ENCODE measurements around the gene JAZF1. TPM values are rescaled to one million over a fixed set of nuclear protein-coding genes. Genes with fewer than 3 reads are reported as not detected.

The JAZF1 gene
- total RNA-seq, 4 donors from 2014 or later, result 1.6 to 8.6 (median 5.3) TPM

DNA sequence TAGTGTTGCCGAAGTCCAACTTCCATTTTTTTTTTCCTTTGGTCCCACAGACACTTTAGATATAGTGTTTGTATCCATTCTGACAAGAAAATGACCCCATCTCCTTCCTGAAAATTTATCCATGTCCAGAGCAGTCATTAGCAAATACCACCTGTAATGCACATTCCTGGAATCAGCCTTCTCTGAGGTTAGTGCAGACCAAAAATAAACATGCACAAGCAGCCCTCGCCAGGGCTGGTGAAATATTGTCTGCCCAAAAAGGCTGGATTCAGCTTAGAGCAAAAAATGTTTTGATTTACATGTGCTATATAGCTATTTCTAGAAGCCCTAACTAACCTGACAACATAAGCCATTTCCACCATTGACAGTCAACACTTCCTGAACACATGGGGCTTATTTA, 294.9 kb downstream of the JAZF1 start:
- Histone ChIP-seq H3K4me1 (no peaks in the 10 kb centered on the region), H3K36me3 (no peaks in the 10 kb centered on the region), H3K4me3 (no peak overlapping the region), H3K27me3 (no peaks in the 10 kb centered on the region), H3K9me3 (no peaks in the 10 kb centered on the region), H3K27ac (no peak overlapping the region)
- in situ Hi-C loops (cut with MboI; ENCODE audit: low sequenced_read_pairs in 4 of 4), result no loop called here
- DNase-seq (no peak), ATAC-seq (no peak)
- intact Hi-C loops (cut with DNase I; ENCODE audit: low total_unique reads), result no loop called here
- TF ChIP-seq, protein P1, sequence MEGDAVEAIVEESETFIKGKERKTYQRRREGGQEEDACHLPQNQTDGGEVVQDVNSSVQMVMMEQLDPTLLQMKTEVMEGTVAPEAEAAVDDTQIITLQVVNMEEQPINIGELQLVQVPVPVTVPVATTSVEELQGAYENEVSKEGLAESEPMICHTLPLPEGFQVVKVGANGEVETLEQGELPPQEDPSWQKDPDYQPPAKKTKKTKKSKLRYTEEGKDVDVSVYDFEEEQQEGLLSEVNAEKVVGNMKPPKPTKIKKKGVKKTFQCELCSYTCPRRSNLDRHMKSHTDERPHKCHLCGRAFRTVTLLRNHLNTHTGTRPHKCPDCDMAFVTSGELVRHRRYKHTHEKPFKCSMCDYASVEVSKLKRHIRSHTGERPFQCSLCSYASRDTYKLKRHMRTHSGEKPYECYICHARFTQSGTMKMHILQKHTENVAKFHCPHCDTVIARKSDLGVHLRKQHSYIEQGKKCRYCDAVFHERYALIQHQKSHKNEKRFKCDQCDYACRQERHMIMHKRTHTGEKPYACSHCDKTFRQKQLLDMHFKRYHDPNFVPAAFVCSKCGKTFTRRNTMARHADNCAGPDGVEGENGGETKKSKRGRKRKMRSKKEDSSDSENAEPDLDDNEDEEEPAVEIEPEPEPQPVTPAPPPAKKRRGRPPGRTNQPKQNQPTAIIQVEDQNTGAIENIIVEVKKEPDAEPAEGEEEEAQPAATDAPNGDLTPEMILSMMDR (IDR thresholded peaks at IDR 0.05 in 4 of 5, conservative IDR thresholded peaks at IDR 0.05 in 1 of 5), result no peak
- no peak for TF ChIP-seq POLR2A (IDR thresholded peaks at IDR 0.05)

DNA sequence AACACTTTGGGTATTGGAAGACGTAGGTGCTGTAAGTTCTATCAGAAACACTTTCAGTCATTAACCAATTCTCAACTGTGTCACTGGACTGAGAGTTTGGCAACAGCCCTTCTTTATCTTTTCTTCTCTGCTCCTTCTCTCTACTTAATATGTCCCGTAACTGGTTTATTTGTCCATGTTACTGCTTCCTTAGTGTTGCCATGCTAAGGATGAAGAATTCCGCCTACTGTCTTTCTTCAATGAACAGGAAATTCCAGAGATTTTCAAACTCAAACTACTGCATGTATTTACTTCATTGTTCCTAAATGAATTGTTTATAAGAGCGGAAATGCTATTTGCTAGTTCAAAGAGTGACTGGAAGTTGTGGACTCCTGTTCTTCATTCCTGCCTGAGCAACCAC, 296.9 kb downstream of the JAZF1 start:
- TF ChIP-seq, protein P1 (IDR thresholded peaks at IDR 0.05 in 4 of 5, conservative IDR thresholded peaks at IDR 0.05 in 1 of 5), result no peak
- no peak for TF ChIP-seq POLR2A (IDR thresholded peaks at IDR 0.05)
- intact Hi-C loops (cut with DNase I; ENCODE audit: low total_unique reads), result no loop called here
- ATAC-seq (no peak), DNase-seq (no peak)
- in situ Hi-C loops (cut with MboI; ENCODE audit: low sequenced_read_pairs in 4 of 4), result no loop called here
- Histone ChIP-seq H3K4me1 (no peaks in the 10 kb centered on the region), H3K27me3 (no peaks in the 10 kb centered on the region), H3K36me3 (no peaks in the 10 kb centered on the region), H3K9me3 (no peaks in the 10 kb centered on the region), H3K4me3 (no peak overlapping the region), H3K27ac (no peak overlapping the region)

DNA sequence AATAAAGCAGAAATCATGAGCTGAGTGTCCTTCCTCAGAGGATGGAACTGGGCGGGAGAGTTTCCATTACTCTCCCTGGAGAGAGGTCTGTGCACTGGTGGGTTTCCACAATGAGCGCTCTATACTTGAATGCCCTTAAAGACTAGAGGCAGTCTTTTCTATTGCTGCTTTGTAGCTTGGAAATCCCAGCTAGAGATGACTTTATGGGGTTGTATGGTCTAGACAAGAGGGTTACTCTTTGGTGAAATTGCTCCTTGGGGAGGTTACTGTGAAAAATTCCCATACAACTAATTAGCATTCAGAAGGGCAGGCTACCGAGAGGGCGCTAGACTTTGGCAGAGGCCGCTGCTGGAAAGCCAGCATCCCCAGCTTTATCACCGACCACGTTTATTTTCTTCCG, 303.8 kb downstream of the JAZF1 start:
- DNase-seq (no peak), ATAC-seq (no peak)
- Histone ChIP-seq H3K4me3 (no peak overlapping the region), H3K4me1 (peaks cover 5 to 11% of the 10 kb centered on the region in 2 donors), H3K36me3 (no peaks in the 10 kb centered on the region), H3K9me3 (no peaks in the 10 kb centered on the region), H3K27ac (no peak overlapping the region), H3K27me3 (no peaks in the 10 kb centered on the region)
- no peak for TF ChIP-seq POLR2A (IDR thresholded peaks at IDR 0.05)
- TF ChIP-seq, protein P1 (IDR thresholded peaks at IDR 0.05 in 4 of 5, conservative IDR thresholded peaks at IDR 0.05 in 1 of 5), result no peak
- intact Hi-C loops (cut with DNase I; ENCODE audit: low total_unique reads) (no loop called here), in situ Hi-C loops (cut with MboI; ENCODE audit: low sequenced_read_pairs in 4 of 4) (no loop called here)

DNA sequence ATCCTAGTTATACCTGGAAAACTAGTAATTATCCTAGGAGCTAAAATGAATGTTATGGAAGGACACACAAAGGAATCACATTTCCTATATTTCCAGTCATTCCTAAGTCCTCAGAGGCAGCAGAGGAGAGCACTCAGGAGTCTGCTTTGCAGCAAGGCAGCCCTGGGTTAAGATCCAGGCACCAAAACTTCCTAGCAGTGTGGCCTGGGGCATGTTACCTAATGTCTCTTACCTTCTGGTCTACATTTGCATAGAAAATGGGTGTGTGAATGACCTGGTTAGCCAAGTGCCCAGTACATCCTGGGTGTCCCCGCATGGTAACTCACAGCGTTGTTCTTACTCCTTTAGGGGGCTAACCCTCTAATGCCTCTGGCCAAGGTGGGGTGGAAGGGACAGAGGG, 304.8 kb downstream of the JAZF1 start:
- DNase-seq (no peak), ATAC-seq (no peak)
- in situ Hi-C loops (cut with MboI; ENCODE audit: low sequenced_read_pairs in 4 of 4), result no loop called here
- Histone ChIP-seq H3K27me3 (no peaks in the 10 kb centered on the region), H3K4me3 (no peak overlapping the region), H3K36me3 (no peaks in the 10 kb centered on the region), H3K4me1 (peaks cover 5 to 13% of the 10 kb centered on the region in 2 donors), H3K9me3 (no peaks in the 10 kb centered on the region), H3K27ac (no peak overlapping the region)
- intact Hi-C loops (cut with DNase I; ENCODE audit: low total_unique reads), result no loop called here
- TF ChIP-seq, protein P1 (IDR thresholded peaks at IDR 0.05 in 4 of 5, conservative IDR thresholded peaks at IDR 0.05 in 1 of 5), result no peak
- TF ChIP-seq POLR2A (IDR thresholded peaks at IDR 0.05), result no peak

DNA sequence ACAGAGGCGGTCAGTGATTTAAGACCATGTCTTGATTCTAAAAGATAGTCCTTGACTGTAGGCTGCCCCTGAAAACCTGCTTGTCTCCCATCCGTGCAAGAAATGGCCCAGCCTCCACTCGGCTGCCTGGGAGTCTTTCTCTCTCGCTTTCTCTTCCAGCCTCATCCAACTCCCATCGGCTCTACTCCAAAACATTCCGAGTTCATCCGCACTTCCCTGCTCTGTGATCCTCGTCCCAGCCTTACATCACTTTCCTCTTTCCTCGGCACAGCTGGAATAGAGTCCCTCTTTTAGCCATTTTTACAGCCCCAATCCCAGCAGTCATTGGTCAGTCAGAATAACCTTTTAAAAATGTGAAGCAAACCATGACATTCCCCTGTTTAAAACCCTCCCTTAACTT, 305.5 kb downstream of the JAZF1 start:
- ATAC-seq (no peak), DNase-seq (no peak)
- intact Hi-C loops (cut with DNase I; ENCODE audit: low total_unique reads) (no loop called here), in situ Hi-C loops (cut with MboI; ENCODE audit: low sequenced_read_pairs in 4 of 4) (no loop called here)
- no peaks in the 10 kb centered on the region for H3K27me3 ChIP-seq
- TF ChIP-seq, protein P1 (IDR thresholded peaks at IDR 0.05 in 4 of 5, conservative IDR thresholded peaks at IDR 0.05 in 1 of 5), result no peak
- no peak for TF ChIP-seq POLR2A (IDR thresholded peaks at IDR 0.05)
- no peaks in the 10 kb centered on the region for H3K36me3 ChIP-seq
- H3K4me3 ChIP-seq, result no peak overlapping the region
- peaks cover 5 to 13% of the 10 kb centered on the region in 2 donors for H3K4me1 ChIP-seq
- no peaks in the 10 kb centered on the region for H3K9me3 ChIP-seq
- no peak overlapping the region for H3K27ac ChIP-seq
